GM12892 (cell line): Measurements from ENCODE around the gene FNIP2.

Experiments used
- POLR2A ChIP-seq: IDR thresholded peaks from 2 replicates; pipeline ENCODE4 v1.6.1; 2011; ENCODE audit warnings: low read depth, low read length, control low read depth
- POLR2AphosphoS5 ChIP-seq: IDR thresholded peaks from 2 replicates; pipeline ENCODE4 v1.6.1; 2011; ENCODE audit warnings: low read depth, low read length, control low read depth
- TAF1 ChIP-seq: IDR thresholded peaks from 2 replicates; pipeline ENCODE4 v1.6.1; 2011; ENCODE audit warnings: low read depth, mild to moderate bottlenecking, control low read depth, low read length, borderline replicate concordance

DNA sequence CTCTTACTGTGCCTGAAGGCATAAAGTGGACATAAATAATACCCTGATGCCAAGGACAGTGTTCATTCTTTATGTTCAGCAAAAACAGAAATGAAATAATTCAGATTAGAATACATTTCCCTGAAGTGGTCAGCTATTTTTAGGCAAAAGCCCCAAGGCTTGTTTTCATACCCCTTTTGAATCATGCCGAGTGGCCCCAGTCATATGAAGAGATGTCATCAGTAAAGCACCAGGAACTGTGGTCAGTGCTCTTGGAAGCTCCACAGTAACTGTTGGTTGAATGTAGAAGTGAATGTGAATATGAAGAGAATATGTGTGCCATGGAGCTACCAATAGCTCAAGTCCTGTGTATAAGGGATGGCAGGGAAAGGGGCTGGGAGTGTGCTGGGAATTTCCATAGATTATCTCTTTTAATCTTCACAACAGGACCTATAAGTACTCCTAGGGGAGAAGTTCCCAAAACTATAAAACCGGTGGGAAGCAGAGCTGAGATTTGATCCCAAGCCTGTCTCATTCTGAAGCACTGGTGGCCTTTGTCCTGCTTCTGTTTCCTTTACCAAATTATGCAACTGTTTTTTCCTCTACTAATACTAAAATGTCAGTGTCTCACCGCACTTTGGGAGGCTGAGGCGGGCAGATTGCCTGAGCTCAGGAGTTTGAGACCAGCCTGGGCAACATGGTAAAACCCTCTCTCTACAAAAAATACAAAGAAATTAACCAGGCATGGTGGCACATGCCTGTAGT, 52.6 kb downstream of the FNIP2 start:
- no peak for TF ChIP-seq POLR2A
- no peak for TF ChIP-seq TAF1
- TF ChIP-seq POLR2AphosphoS5, result no peak
